ENCODE measurements around the gene PDE4D.

PDE4D gene

GRCh38 chr5:59360130-59360555 lies 533.4 kb downstream of the PDE4D start:
- no peak for DNase-seq (ENCODE audit: low spot score)

- DNase-seq (ENCODE audit: low spot score): no peak
Observed at GRCh38 chr5:59358005-59358861, 535.3 kb downstream of the PDE4D start.

GRCh38 chr5:59357381-59357977 lies 536.0 kb downstream of the PDE4D start:
- no peak for DNase-seq (ENCODE audit: low spot score)

GRCh38 chr5:59356813-59357380 lies 536.6 kb downstream of the PDE4D start:
- no peak for DNase-seq (ENCODE audit: low spot score)

- DNase-seq (ENCODE audit: low spot score): no peak
Observed at GRCh38 chr5:59354811-59355210, 538.7 kb downstream of the PDE4D start.

- DNase-seq (ENCODE audit: low spot score): no peak
Observed at GRCh38 chr5:59354274-59354673, 539.3 kb downstream of the PDE4D start.

GRCh38 chr5:59351076-59351794 lies 542.3 kb downstream of the PDE4D start:
- DNase-seq (ENCODE audit: low spot score): no peak

GRCh38 chr5:59348189-59348588 lies 545.3 kb downstream of the PDE4D start:
- no peak for DNase-seq (ENCODE audit: low spot score)

- DNase-seq (ENCODE audit: low spot score): no peak
Observed at GRCh38 chr5:59346982-59347381, 546.5 kb downstream of the PDE4D start.

GRCh38 chr5:59346514-59346913 lies 547.0 kb downstream of the PDE4D start:
- DNase-seq (ENCODE audit: low spot score): no peak

- DNase-seq (ENCODE audit: low spot score): no peak
Observed at GRCh38 chr5:59342181-59342580, 551.3 kb downstream of the PDE4D start.

GRCh38 chr5:59341760-59342159 lies 551.8 kb downstream of the PDE4D start:
- DNase-seq (ENCODE audit: low spot score): no peak

- DNase-seq (ENCODE audit: low spot score): no peak
Observed at GRCh38 chr5:59341155-59341554, 552.4 kb downstream of the PDE4D start.

- no peak for DNase-seq (ENCODE audit: low spot score)
Observed at GRCh38 chr5:59340637-59341036, 552.9 kb downstream of the PDE4D start.

- DNase-seq (ENCODE audit: low spot score): no peak
Observed at GRCh38 chr5:59337240-59337639, 556.3 kb downstream of the PDE4D start.

- no peak for DNase-seq (ENCODE audit: low spot score)
Observed at GRCh38 chr5:59335544-59335943, 558.0 kb downstream of the PDE4D start.

- no peak for DNase-seq (ENCODE audit: low spot score)
Observed at GRCh38 chr5:59333416-59333815, 560.1 kb downstream of the PDE4D start.

- DNase-seq (ENCODE audit: low spot score): no peak
Observed at GRCh38 chr5:59332236-59332973, 561.1 kb downstream of the PDE4D start.

GRCh38 chr5:59330680-59331079 lies 562.8 kb downstream of the PDE4D start:
- no peak for DNase-seq (ENCODE audit: low spot score)

GRCh38 chr5:59328709-59329296 lies 564.7 kb downstream of the PDE4D start:
- DNase-seq (ENCODE audit: low spot score): no peak

GRCh38 chr5:59327191-59327980 lies 566.1 kb downstream of the PDE4D start:
- no peak for DNase-seq (ENCODE audit: low spot score)
